Loucy (cell line): ENCODE results near the gene COG8.

Experiments used
- EZH2phosphoT487 ChIP-seq: fragments of 200-600 bp; IDR thresholded peaks from 2 replicates; pipeline ENCODE4 v1.6.1; 2018; ENCODE audit warnings: antibody characterized with exemption, mild to moderate bottlenecking, moderate library complexity, borderline replicate concordance
- TF ChIP-seq, protein P1 (sequence below): fragments of 200-600 bp; sonication (generic); conservative IDR thresholded peaks from 2 replicates; pipeline ENCODE4 v1.5.1; 2014; ENCODE audit warnings: mild to moderate bottlenecking, antibody characterized with exemption, low read length

- TF ChIP-seq, protein P1, sequence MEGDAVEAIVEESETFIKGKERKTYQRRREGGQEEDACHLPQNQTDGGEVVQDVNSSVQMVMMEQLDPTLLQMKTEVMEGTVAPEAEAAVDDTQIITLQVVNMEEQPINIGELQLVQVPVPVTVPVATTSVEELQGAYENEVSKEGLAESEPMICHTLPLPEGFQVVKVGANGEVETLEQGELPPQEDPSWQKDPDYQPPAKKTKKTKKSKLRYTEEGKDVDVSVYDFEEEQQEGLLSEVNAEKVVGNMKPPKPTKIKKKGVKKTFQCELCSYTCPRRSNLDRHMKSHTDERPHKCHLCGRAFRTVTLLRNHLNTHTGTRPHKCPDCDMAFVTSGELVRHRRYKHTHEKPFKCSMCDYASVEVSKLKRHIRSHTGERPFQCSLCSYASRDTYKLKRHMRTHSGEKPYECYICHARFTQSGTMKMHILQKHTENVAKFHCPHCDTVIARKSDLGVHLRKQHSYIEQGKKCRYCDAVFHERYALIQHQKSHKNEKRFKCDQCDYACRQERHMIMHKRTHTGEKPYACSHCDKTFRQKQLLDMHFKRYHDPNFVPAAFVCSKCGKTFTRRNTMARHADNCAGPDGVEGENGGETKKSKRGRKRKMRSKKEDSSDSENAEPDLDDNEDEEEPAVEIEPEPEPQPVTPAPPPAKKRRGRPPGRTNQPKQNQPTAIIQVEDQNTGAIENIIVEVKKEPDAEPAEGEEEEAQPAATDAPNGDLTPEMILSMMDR = no peak
- no peak for TF ChIP-seq EZH2phosphoT487
Measured at GRCh38 chr16:69363281-69363717, 23.9 kb upstream of the COG8 start.
